Endothelial cell of umbilical vein (primary cell): ENCODE data around the gene ZNF157.

Source experiments
- CTCF ChIP-seq, 2 donors: IDR thresholded peaks; 1 replicate in 1 of 2; 2 replicates in 1 of 2; pipeline ENCODE4 v1.5.1; 2011; ENCODE audit warnings: low read length in 2 of 2, mild to moderate bottlenecking in 2 of 2, moderate library complexity in 2 of 2, control low read depth in 1 of 2, inconsistent platforms in 1 of 2, low read depth in 1 of 2; ENCODE audit not compliant: insufficient read depth in 1 of 2; ENCODE audit errors: extremely low read depth in 1 of 2
- EZH2 ChIP-seq: IDR thresholded peaks from 2 replicates; pipeline ENCODE4 v1.6.1; 2012; ENCODE audit warnings: borderline replicate concordance, low read depth, mild to moderate bottlenecking, moderate library complexity, low read length, inconsistent platforms; ENCODE audit not compliant: severe bottlenecking
- JUN ChIP-seq: IDR thresholded peaks from 2 replicates; pipeline ENCODE4 v1.6.1; 2011; ENCODE audit warnings: borderline replicate concordance, low read depth; ENCODE audit not compliant: insufficient read length, insufficient read depth
- MYC ChIP-seq: IDR thresholded peaks from one replicate; pipeline ENCODE4 v1.6.1; 2011; ENCODE audit warnings: mild to moderate bottlenecking, low read depth, low read length
- POLR2A ChIP-seq: IDR thresholded peaks from 2 replicates; pipeline ENCODE4 v1.6.1; 2012; ENCODE audit warnings: low read depth, mild to moderate bottlenecking, control low read depth, low read length
- POLR2AphosphoS5 ChIP-seq: IDR thresholded peaks from 2 replicates; pipeline ENCODE4 v1.6.1; 2012; ENCODE audit warnings: low read depth, mild to moderate bottlenecking, control low read depth, low read length, moderate library complexity; ENCODE audit not compliant: insufficient read depth
- TF ChIP-seq, protein P1 (sequence below): IDR thresholded peaks from 2 replicates; pipeline ENCODE4 v1.6.1; 2011; ENCODE audit not compliant: insufficient read depth, insufficient read length

DNA sequence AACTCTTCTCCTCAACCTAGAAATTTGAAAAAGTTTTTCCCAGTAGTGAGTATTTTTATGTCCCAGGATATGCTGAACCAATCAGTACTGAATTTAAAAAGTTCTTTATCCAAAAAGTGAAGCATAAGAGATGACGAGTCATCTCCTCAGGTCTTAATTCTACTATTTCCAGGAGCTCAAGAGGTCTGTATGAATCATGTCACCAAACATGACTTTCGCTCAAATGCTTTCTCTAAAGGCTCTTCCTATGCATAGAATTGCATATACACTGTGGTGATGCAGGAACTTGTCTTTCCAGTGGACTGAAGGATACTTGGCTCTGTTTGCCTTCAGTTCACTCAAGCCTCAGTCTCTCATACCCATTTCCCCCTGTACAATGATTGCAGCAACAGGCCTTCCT, 76.6 kb downstream of the ZNF157 start:
- TF ChIP-seq CTCF (IDR thresholded peaks at IDR 0.05; ENCODE audit: extremely low read depth in 1 of 2, insufficient read depth in 1 of 2, low read depth in 1 of 2, low read length in 2 of 2) (no peak), POLR2A (no peak), POLR2AphosphoS5 (no peak), EZH2 (no peak), MYC (no peak), JUN (no peak)
- TF ChIP-seq, protein P1, sequence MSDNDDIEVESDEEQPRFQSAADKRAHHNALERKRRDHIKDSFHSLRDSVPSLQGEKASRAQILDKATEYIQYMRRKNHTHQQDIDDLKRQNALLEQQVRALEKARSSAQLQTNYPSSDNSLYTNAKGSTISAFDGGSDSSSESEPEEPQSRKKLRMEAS: no peak
